DOHH2 (cell line): ENCODE measurements around the gene SLC33A1.
A peak's percentile ranks its signal among the peaks of the same experiment; 100 is the strongest.
"Not testable (repeated sequence)": the region's sequence is repeated elsewhere in the genome, so short reads cannot be mapped to it uniquely, and the experiment has no call there.

ENCODE experiments used
- H3F3A ChIP-seq: fragments of 200-600 bp; sonication (generic), shearing (Covaris generic); 2 replicates; pipeline ENCODE4 v1.6.0; 2016; ENCODE audit warnings: antibody characterized with exemption, mild to moderate bottlenecking; ENCODE audit not compliant: control insufficient read depth, insufficient read depth
- H3K27ac ChIP-seq: fragments of 200-600 bp; sonication (generic); 2 replicates; pipeline ENCODE4 v1.5.1; 2014; ENCODE audit warnings: low read depth, mild to moderate bottlenecking, low read length, moderate library complexity
- H3K27me3 ChIP-seq: fragments of 200-600 bp; sonication (generic); 2 replicates; pipeline ENCODE4 v1.6.1; 2014; ENCODE audit warnings: mild to moderate bottlenecking, low read length, mixed read lengths; ENCODE audit not compliant: control insufficient read depth
- H3K36me3 ChIP-seq: fragments of 200-600 bp; sonication (generic); 2 replicates; pipeline ENCODE4 v1.6.1; 2014; ENCODE audit warnings: mild to moderate bottlenecking, low read length, moderate library complexity, mixed read lengths; ENCODE audit not compliant: control insufficient read depth
- H3K4me1 ChIP-seq: fragments of 200-600 bp; sonication (generic); 2 replicates; pipeline ENCODE4 v1.6.1; 2014; ENCODE audit warnings: mild to moderate bottlenecking, low read length, mixed read lengths; ENCODE audit not compliant: control insufficient read depth
- H3K4me2 ChIP-seq: fragments of 200-600 bp; sonication (generic); 2 replicates; pipeline ENCODE4 v1.6.0; 2014; ENCODE audit warnings: mild to moderate bottlenecking, low read length, moderate library complexity
- H3K4me3 ChIP-seq: fragments of 200-600 bp; sonication (generic); 2 replicates; pipeline ENCODE4 v1.5.1; 2014; ENCODE audit warnings: mild to moderate bottlenecking, low read length, mixed read lengths
- H3K79me2 ChIP-seq: fragments of 200-600 bp; sonication (generic); 2 replicates; pipeline ENCODE4 v1.6.1; 2014; ENCODE audit warnings: mild to moderate bottlenecking, low read length, mixed read lengths; ENCODE audit not compliant: control insufficient read depth
- H3K9me2 ChIP-seq: fragments of 200-600 bp; sonication (generic); replicated peaks from 2 replicates; pipeline ENCODE4 v1.6.1; 2014; ENCODE audit warnings: mild to moderate bottlenecking, low read length, mixed read lengths; ENCODE audit not compliant: control insufficient read depth
- H3K9me3 ChIP-seq: fragments of 200-600 bp; sonication (generic); 2 replicates; pipeline ENCODE4 v1.6.1; 2014; ENCODE audit warnings: antibody characterized with exemption, low read length, mixed read lengths; ENCODE audit not compliant: control insufficient read depth, insufficient read depth
- H4K20me1 ChIP-seq: fragments of 200-600 bp; sonication (generic); 2 replicates; pipeline ENCODE4 v1.6.0; 2014; ENCODE audit warnings: low read depth, mild to moderate bottlenecking, antibody characterized with exemption, low read length, moderate library complexity; ENCODE audit not compliant: control insufficient read depth, insufficient read depth
- CTCF ChIP-seq: fragments of 200-600 bp; sonication (generic); IDR thresholded peaks from one replicate; pipeline ENCODE4 v1.5.1; 2014; ENCODE audit warnings: antibody characterized with exemption, mild to moderate bottlenecking, low read depth, low read length; ENCODE audit not compliant: poor library complexity, severe bottlenecking
- EZH2phosphoT487 ChIP-seq: fragments of 200-600 bp; sonication (generic); IDR thresholded peaks from 2 replicates; pipeline ENCODE4 v1.6.1; 2017; ENCODE audit warnings: borderline replicate concordance, mild to moderate bottlenecking, antibody characterized with exemption, low read length, moderate library complexity, mixed read lengths

Gene SLC33A1

GRCh38 chr3:155852341-155852740 lies 1.9 kb downstream of the SLC33A1 start:
- Histone ChIP-seq H3K4me1 (peaks cover 29% of the 10 kb centered on the region), H4K20me1 (peaks cover 15% of the 10 kb centered on the region; the same call in 1 of the 2 replicates), H3K27ac (no peak overlapping the region), H3K36me3 (peaks cover 27% of the 10 kb centered on the region), H3K4me2 (peak overlapping the region; percentile 83), H3K27me3 (no peaks in the 10 kb centered on the region), H3K79me2 (peaks cover 68% of the 10 kb centered on the region), H3F3A (peaks cover 5% of the 10 kb centered on the region; the same call in 1 of the 2 replicates), H3K9me3 (no peaks in the 10 kb centered on the region), H3K4me3 (peak overlapping the region; percentile 97), H3K9me2 (no peaks in the 10 kb centered on the region)
- TF ChIP-seq CTCF, result no peak
- TF ChIP-seq EZH2phosphoT487, result no peak

GRCh38 chr3:155849404-155849803 lies 4.8 kb downstream of the SLC33A1 start:
- H3K9me2 ChIP-seq, H3K9me3 ChIP-seq, H3K27me3 ChIP-seq, H3F3A ChIP-seq, H3K27ac ChIP-seq: not testable (repeated sequence)
- H3K4me3 ChIP-seq, result 0 out of 2 replicates have a peak overlapping the region, but pooled peaks have one; percentile 13
- H3K4me2 ChIP-seq, result peak overlapping the region; percentile 30
- peaks cover 15% of the 10 kb centered on the region; the same call in 1 of the 2 replicates for H4K20me1 ChIP-seq
- H3K36me3 ChIP-seq, result peaks cover 38% of the 10 kb centered on the region
- H3K4me1 ChIP-seq, result peaks cover 25% of the 10 kb centered on the region
- peaks cover 86% of the 10 kb centered on the region for H3K79me2 ChIP-seq

- H3K27ac ChIP-seq, result no peak overlapping the region
- H3K9me3 ChIP-seq, result no peaks in the 10 kb centered on the region
- H3K27me3 ChIP-seq, result no peaks in the 10 kb centered on the region
- H3K9me2 ChIP-seq, result no peaks in the 10 kb centered on the region
- peaks cover 11% of the 10 kb centered on the region; the same call in 1 of the 2 replicates for H4K20me1 ChIP-seq
- peaks cover 25% of the 10 kb centered on the region for H3K4me1 ChIP-seq
- H3K79me2 ChIP-seq, result peaks cover 85% of the 10 kb centered on the region
- TF ChIP-seq CTCF, result no peak
- no peak for TF ChIP-seq EZH2phosphoT487
- peaks cover 38% of the 10 kb centered on the region for H3K36me3 ChIP-seq
- peak overlapping the region; percentile 0; the same call in 1 of the 2 replicates for H3K4me2 ChIP-seq
- H3K4me3 ChIP-seq, result no peak overlapping the region
- H3F3A ChIP-seq, result 0 out of 2 replicates have a peak, but pooled peaks cover 3% of the 10 kb centered on the region
These were observed 6.2 kb downstream of the SLC33A1 start for GRCh38 chr3:155847993-155848392.

- Histone ChIP-seq H3K4me3 (no peak overlapping the region), H3K36me3 (peaks cover 25% of the 10 kb centered on the region), H3K27me3 (no peaks in the 10 kb centered on the region), H3K79me2 (peaks cover 68% of the 10 kb centered on the region), H3K9me3 (no peaks in the 10 kb centered on the region), H4K20me1 (0 out of 2 replicates have a peak, but pooled peaks cover 4% of the 10 kb centered on the region), H3K27ac (no peak overlapping the region), H3K4me2 (no peak overlapping the region), H3K9me2 (no peaks in the 10 kb centered on the region), H3F3A (0 out of 2 replicates have a peak, but pooled peaks cover 3% of the 10 kb centered on the region), H3K4me1 (peaks cover 14% of the 10 kb centered on the region)
- TF ChIP-seq CTCF, result no peak
- TF ChIP-seq EZH2phosphoT487, result no peak
These were observed 8.1 kb downstream of the SLC33A1 start for GRCh38 chr3:155846119-155846518.
